Right kidney (tissue), 1 donor: ENCODE measurements around the gene MAP3K7CL.

Experiments
- DNase-seq: peaks from one replicate; pipeline ENCODE4 v3.0.0-alpha.2; 2016

Gene MAP3K7CL

GRCh38 chr21:29195981-29196669, 65.7 kb downstream of the MAP3K7CL start:
- DNase-seq = no peak

DNA sequence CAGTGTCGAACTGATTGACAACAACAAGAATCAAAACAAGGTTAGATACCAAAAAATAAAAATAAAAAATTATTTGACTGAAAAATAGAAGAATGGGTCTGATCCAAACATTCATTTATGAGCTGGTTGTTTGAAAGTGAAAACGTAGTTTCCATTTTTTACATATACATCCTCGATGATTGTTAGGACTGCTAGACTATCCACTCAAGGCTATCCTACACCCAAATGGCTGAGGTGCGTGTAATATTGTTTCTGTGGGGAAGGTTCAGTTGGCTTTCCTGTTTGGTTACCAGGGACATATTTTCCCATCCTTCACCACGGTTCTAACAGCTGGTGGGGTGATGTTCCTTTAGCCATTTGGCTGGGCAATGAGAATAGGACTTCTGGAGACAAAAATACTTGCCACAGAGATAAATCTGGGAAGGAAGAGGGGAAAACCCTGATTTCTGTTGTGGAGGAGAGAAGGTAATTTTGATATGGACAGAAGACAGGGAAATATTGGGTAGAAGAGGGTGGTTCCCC, 66.3 kb downstream of the MAP3K7CL start:
- DNase-seq = no peak

GRCh38 chr21:29201186-29201585, 70.7 kb downstream of the MAP3K7CL start:
- DNase-seq = no peak

- no peak for DNase-seq
These were observed 74.6 kb downstream of the MAP3K7CL start for GRCh38 chr21:29205009-29205408.

DNA sequence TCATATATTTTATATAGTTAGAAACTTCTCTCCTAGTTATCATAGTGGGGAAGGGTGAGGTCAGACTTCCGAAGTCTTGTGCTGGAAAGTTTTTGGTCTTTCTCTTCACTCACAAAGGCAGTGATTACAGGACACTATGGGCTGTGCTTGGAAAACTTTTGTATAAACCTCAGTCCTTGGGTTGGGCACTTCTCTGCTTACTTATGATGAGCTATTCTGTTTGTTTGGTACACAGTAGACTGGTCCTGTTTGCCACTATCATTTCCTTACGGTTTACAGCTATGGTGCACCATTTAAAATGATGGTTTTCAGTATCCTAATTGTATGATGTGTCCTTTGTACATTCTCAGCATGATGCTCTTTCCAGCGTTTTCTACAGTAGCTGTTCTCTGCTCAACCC, 75.5 kb downstream of the MAP3K7CL start:
- no peak for DNase-seq

DNA sequence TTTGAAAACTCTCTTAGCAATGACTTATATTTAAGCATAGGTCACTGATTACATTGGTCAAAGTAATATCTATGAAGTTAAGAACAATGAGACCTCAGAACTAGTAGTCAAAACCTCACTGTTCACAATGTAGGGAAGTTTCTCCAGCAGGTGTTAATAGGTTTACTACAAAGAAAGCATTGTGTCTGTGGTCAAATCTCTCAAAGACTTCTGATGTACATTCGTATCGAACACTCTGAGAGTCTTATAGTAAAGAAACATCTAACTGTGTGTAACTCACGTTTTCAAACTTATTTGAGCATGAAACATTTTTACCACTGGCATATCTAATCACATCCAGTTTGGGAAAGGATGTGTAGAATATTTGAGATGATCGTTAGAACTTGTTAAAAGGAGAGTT, 76.0 kb downstream of the MAP3K7CL start:
- no peak for DNase-seq

DNA sequence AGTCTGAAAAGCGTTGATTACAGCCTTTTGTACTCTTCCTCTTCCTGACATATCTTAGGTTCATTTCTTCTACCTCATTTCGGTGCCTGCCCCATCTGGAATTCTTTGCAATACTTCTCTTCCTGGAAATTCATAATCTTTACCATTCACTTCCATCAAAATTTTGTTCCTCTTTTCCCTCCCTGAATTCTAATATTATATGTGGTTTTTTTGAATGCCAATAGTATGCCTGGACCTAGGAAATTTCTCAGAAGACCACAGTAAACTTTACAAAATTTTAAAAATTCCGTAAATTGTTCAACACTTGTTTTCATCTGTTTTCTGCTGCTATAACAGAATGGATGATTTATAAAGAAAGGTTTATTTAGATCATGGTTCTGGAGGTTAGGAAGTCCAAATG, 76.8 kb downstream of the MAP3K7CL start:
- DNase-seq = no peak

DNA sequence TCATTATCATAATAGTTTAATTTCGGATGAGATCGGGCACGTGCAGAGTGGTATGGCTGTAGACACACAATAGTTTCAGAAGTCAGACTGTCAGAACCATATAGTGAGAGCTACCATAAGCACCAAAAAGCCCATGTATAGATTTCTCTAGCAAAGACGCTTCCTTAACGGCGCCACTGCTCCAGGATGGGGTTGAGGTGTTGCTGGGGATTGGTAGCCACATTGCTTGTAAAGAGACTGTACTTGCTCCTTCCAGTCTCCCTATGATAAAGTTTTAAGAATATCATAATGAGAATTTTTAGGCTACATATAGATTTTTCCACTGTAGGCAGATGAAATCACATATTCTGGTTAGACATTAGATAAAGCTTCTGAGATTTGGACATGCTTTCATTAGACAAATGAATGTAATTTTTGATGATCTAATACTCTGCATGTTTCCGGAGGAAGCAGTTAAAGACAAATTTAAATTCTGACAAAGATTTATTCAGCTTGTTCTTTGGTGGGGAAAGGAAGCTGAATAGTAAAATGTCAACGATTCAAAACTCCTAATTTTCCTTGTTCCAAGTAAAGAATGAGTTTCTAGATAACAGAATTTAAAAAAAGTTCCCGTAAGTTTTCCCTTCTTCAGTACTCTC, 77.7 kb downstream of the MAP3K7CL start:
- DNase-seq = no peak

DNA sequence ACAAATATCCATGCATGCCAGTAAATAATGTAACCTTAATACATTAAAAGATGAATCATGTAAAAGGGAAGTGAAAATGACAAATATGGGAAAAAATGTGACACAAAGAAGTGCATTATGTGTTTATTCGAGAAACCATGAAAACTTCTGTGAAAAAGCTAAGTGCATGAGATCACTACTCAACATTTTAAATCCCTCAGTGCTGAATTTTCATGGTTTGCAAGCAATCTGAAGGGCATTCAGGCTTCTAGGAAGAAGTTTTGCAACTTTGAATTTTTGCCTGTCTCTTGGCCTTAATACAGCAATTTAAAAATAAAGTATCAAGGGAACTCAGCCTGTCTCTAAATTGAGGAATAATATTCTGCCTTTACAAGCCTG, 78.2 kb downstream of the MAP3K7CL start:
- no peak for DNase-seq

GRCh38 chr21:29209696-29210095, 79.3 kb downstream of the MAP3K7CL start:
- no peak for DNase-seq

GRCh38 chr21:29211205-29211604, 80.8 kb downstream of the MAP3K7CL start:
- DNase-seq = no peak

DNA sequence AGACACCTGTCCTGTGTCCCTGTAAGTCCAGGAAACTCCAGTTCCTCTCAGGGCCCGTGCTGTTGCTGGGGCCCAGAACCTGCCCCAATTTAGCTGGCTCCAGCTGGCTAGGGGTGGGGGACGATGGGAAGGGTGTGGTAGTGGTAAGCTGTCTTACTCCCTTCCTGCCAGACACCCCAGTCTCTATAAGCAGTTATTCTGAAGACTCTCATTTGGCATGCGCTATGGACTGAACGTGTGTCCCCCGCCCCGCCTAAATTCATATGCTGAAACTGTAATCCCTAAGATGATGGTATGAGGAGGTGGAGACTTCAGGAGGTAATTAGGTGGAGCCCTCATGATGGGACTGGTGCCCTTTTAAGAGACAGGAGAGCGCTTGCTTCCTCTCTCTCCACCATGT, 82.0 kb downstream of the MAP3K7CL start:
- DNase-seq = no peak

GRCh38 chr21:29213513-29214385, 83.3 kb downstream of the MAP3K7CL start:
- DNase-seq = no peak

DNA sequence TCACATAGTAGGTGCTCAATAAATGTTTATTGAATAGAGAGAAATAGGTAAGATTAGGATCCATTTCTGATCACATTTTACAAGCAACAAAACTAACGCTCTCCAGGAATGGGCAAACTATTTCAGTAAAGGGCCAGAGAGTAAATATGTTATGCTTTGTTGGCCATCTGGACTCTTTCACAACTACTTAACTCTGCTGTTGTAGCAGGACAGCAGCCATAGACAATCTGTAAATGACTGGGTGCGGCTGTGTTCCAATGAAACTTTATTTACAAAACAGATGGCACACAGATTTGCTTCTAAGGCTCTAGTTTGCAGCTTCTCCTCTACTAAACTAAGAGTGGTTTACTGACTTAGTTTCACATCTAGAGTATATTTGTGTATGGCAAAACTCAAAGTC, 85.3 kb downstream of the MAP3K7CL start:
- DNase-seq = no peak

DNA sequence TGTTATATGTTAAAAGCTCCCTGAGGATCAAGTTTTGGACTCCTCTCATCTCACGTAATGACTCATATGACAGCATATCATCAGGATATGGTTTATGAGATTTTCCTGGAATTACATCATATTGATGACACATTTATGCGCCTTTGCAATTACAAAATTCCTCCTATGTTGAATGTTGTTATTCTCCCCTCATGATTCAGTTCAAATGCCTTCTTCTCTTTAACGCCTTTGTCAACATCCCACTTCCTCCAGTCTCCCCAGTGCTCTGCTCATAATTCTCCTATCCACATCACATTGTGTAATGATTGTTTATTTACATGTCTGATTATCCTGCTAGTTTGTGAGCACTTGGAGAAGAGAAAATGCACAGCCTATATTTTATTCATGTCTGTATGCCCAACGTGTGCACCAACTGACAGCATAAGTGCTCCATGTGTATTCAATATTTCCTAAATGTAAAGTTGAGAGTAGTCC, 87.4 kb downstream of the MAP3K7CL start:
- no peak for DNase-seq

GRCh38 chr21:29218749-29219148, 88.3 kb downstream of the MAP3K7CL start:
- DNase-seq = no peak

DNA sequence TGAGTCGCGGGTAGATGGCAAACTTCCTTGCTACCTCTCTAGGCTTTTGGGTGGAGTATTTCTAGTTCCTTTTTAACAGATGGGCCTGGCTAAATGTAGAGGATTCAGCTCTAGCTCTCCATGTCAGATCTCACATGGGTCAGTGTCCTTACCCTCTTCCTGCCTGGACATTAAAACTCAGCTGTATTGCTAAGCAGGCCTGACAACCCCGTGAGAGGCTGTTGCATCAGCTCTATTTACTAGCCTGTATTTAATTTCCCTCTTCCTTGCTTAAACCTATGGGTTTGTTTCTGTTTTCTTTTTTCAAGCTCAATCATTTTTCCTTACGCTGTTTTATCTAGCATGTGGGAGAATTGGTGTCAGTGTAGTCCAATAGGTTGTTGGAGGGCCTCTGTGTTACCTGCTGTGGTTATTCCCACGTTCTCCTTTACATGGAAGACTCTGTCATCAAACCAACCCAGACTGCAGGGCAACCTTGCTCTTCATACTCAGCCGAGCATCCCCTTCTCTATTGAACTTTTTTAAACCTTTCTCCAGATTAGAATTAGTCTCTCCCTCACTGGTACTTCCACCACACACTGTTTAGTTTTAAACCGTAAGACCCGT, 88.8 kb downstream of the MAP3K7CL start:
- no peak for DNase-seq

DNA sequence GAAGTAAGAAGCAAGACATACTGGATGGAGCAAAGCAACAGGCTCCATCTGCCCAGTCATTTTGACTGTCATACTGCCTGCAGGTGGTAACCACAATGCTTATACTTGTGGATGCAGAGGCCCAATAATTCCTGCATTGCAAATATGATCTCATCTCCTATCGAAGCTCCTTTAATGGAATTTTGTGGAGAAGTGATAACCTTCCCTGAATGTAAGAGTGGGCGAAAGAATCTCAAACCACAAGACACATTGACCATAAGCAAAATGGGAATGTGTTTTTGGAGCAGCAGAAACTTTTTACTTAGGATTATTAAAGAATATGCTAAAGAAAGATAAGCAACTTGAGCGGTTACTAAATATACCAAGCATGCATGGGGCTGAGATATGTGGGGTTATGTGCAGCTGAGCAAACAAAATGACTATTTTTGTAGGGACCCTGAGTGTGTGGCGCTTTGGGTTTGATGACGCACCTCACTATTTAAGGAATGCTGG, 90.9 kb downstream of the MAP3K7CL start:
- no peak for DNase-seq

DNA sequence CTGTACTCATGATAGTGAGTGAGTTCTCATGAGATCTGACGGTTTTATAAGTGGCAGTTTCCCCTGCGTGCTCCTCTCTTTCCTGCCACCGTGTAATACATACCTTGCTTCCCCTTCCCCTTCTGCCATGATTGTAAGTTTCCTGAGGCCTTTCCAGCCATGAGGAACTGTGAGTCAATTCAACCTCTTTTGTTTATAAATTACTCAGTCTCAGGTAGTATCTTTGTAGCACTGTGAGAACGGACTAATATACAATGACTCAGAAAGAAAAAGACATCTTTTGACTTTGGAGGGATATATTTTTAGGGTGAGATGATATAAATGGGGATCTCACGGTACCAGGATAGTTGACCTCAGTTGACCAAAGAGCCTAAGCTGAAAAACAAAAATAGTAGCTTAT, 93.6 kb downstream of the MAP3K7CL start:
- DNase-seq = no peak
